A673 (cell line): ENCODE results near the gene FOXQ1. TPM values are rescaled to one million over a fixed set of nuclear protein-coding genes. Genes with fewer than 3 reads are reported as not detected.
"Not testable (repeated sequence)": the region's sequence is repeated elsewhere in the genome, so short reads cannot be mapped to it uniquely, and the experiment has no call there.

Experiments used
- BruUV-seq: library from RNA; stranded (reverse); fragments of 400-500 nt; replicated peaks from 2 replicates; lab custom pipeline; 2021; lab: Mats Ljungman, UMichigan
- CTCF ChIA-PET: fragments of 300-600 bp; sonication (Branson Sonifier 250); formaldehyde crosslinking; loops from one replicate; lab custom pipeline; 2022; ENCODE audit warnings: antibody characterized with exemption; lab: Charles Lee
- POLR2A ChIA-PET: fragments of 300-600 bp; sonication (Branson Sonifier 250); formaldehyde crosslinking; loops from one replicate; lab custom pipeline; 2022; ENCODE audit warnings: antibody characterized with exemption; ENCODE audit not compliant: low non-redundant PET; lab: Charles Lee
- DNase-seq: peaks from one replicate; pipeline ENCODE4 v3.0.0-alpha.2; 2015; ENCODE audit warnings: low spot score
- H3K27ac ChIP-seq: fragments of 200-600 bp; sonication (generic); 2 replicates; pipeline ENCODE4 v1.5.1; 2016; ENCODE audit warnings: mixed run types, low read depth, mild to moderate bottlenecking, mixed read lengths, antibody characterized with exemption, low read length; ENCODE audit not compliant: poor library complexity, severe bottlenecking
- H3K27me3 ChIP-seq: fragments of 200-600 bp; sonication (generic); replicated peaks from 2 replicates; pipeline ENCODE4 v1.6.1; 2017; ENCODE audit warnings: mixed run types, low read depth, mild to moderate bottlenecking, mixed read lengths, antibody characterized with exemption, low read length; ENCODE audit not compliant: insufficient read depth, poor library complexity
- H3K36me3 ChIP-seq: fragments of 200-600 bp; sonication (generic); 2 replicates; pipeline ENCODE4 v1.6.1; 2016; ENCODE audit warnings: mixed run types, mild to moderate bottlenecking, mixed read lengths, antibody characterized with exemption, low read length; ENCODE audit not compliant: insufficient read depth, poor library complexity, severe bottlenecking
- H3K4me1 ChIP-seq: fragments of 200-600 bp; sonication (generic); 2 replicates; pipeline ENCODE4 v1.6.1; 2017; ENCODE audit warnings: mixed run types, mild to moderate bottlenecking, mixed read lengths, antibody characterized with exemption, low read length; ENCODE audit not compliant: insufficient read depth, poor library complexity, severe bottlenecking
- H3K4me3 ChIP-seq: fragments of 200-600 bp; sonication (generic); 2 replicates; pipeline ENCODE4 v1.5.1; 2016; ENCODE audit warnings: low read depth, mixed run types, mild to moderate bottlenecking, mixed read lengths, low read length; ENCODE audit not compliant: poor library complexity, severe bottlenecking
- H3K9me3 ChIP-seq: fragments of 200-600 bp; sonication (generic); 2 replicates; pipeline ENCODE4 v1.6.1; 2016; ENCODE audit warnings: mixed run types, low read depth, mild to moderate bottlenecking, mixed read lengths, antibody characterized with exemption, low read length; ENCODE audit not compliant: poor library complexity, severe bottlenecking
- EZH2 ChIP-seq: fragments of 200-600 bp; sonication (generic); IDR thresholded peaks from 2 replicates; pipeline ENCODE4 v1.6.1; 2017; ENCODE audit warnings: borderline replicate concordance, low read depth, mild to moderate bottlenecking, mixed read lengths, antibody characterized with exemption, low read length; ENCODE audit not compliant: poor library complexity, severe bottlenecking
- intact Hi-C: fragments of 100-400 bp; cut with micrococcal nuclease; formaldehyde crosslinking; loops from one replicate; pipeline ENCODE4 v1.10.0; 2022; ENCODE audit not compliant: unreplicated experiment
- total RNA-seq: library from RNA; stranded (reverse); gene quantifications from 2 replicates; pipeline ENCODE4 v1.2.3, GENCODE V29; 2021
- TF ChIP-seq, protein P1 (sequence below): fragments of 300-800, 200-600 bp; sonication (generic); conservative IDR thresholded peaks from 2 replicates; pipeline ENCODE4 v1.5.1; 2017; ENCODE audit warnings: low read depth, mild to moderate bottlenecking, antibody characterized with exemption, low read length, moderate library complexity, mixed read lengths

Gene FOXQ1
- total RNA-seq, 1 experiment from 2014 or later: not detected

- H3K9me3 ChIP-seq: peaks cover under 1% of the 10 kb centered on the region
- H3K27ac ChIP-seq: no peak overlapping the region
- CTCF ChIA-PET: no interaction called here
- intact Hi-C loops: no loop called here
- no peaks in the 10 kb centered on the region for H3K36me3 ChIP-seq
- TF ChIP-seq, protein P1, sequence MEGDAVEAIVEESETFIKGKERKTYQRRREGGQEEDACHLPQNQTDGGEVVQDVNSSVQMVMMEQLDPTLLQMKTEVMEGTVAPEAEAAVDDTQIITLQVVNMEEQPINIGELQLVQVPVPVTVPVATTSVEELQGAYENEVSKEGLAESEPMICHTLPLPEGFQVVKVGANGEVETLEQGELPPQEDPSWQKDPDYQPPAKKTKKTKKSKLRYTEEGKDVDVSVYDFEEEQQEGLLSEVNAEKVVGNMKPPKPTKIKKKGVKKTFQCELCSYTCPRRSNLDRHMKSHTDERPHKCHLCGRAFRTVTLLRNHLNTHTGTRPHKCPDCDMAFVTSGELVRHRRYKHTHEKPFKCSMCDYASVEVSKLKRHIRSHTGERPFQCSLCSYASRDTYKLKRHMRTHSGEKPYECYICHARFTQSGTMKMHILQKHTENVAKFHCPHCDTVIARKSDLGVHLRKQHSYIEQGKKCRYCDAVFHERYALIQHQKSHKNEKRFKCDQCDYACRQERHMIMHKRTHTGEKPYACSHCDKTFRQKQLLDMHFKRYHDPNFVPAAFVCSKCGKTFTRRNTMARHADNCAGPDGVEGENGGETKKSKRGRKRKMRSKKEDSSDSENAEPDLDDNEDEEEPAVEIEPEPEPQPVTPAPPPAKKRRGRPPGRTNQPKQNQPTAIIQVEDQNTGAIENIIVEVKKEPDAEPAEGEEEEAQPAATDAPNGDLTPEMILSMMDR: no peak
- TF ChIP-seq EZH2: no peak
- POLR2A ChIA-PET: no interaction called here
- no TSS peak for BruUV-seq
- DNase-seq: no peak
- no peaks in the 10 kb centered on the region for H3K4me1 ChIP-seq
- H3K4me3 ChIP-seq: no peak overlapping the region
- H3K27me3 ChIP-seq: peaks cover 25% of the 10 kb centered on the region
These were observed 37.8 kb downstream of the FOXQ1 start for GRCh38 chr6:1349655-1350054.

GRCh38 chr6:1351381-1352008 is 39.6 kb downstream of the FOXQ1 start:
- Histone ChIP-seq H3K4me1 (no peaks in the 10 kb centered on the region), H3K4me3 (no peak overlapping the region), H3K36me3 (no peaks in the 10 kb centered on the region), H3K9me3 (no peaks in the 10 kb centered on the region), H3K27me3 (peaks cover 24% of the 10 kb centered on the region), H3K27ac (no peak overlapping the region)
- ChIA-PET POLR2A (no interaction called here), CTCF (no interaction called here)
- BruUV-seq: no TSS peak
- intact Hi-C loops: no loop called here
- TF ChIP-seq, protein P1: no peak
- TF ChIP-seq EZH2: no peak
- DNase-seq: no peak

DNA sequence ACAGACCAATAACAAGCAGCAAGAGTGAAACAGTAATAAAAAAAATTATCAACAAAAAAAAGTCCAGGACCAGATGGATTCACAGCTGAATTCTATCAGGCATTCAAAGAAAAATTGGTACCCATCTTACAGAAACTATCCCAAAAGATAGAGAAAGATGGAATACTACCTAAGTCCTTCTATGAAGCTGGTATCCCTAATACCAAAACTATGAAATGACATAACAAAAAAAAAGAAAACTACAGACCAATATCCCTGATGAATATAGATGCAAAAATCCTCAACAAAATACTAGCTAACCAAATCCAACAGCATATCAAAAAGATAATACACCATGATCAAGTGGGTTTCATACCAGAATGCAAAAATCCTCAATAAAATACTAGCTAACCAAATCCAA is 43.2 kb downstream of the FOXQ1 start:
- H3K4me1 ChIP-seq, H3K9me3 ChIP-seq, intact Hi-C loops, CTCF ChIA-PET, H3K27ac ChIP-seq, POLR2A ChIA-PET, H3K36me3 ChIP-seq, H3K4me3 ChIP-seq, BruUV-seq, DNase-seq: not testable (repeated sequence)
- H3K27me3 ChIP-seq: peaks cover 17% of the 10 kb centered on the region

DNA sequence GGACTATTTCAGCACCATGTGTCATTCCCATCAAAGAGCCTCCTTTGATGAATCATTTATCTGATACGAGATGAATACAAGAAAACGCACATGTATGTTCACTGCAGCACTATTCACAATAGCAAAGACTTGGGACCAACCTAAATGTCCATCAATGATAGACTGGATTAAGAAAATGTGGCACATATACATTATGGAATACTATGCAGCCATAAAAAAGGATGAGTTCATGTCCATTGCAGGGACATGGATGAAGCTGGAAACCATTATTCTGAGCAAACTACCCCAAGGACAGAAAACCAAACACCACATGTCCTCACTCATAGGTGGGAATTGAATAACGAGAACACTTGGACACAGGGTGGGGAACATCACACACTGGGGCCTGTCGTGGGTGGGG is 49.8 kb downstream of the FOXQ1 start:
- H3K36me3 ChIP-seq, H3K4me1 ChIP-seq, CTCF ChIA-PET, H3K27ac ChIP-seq, BruUV-seq, H3K9me3 ChIP-seq, intact Hi-C loops, POLR2A ChIA-PET, DNase-seq, H3K4me3 ChIP-seq: not testable (repeated sequence)
- peaks cover 27% of the 10 kb centered on the region for H3K27me3 ChIP-seq
